ENCODE results near the gene SETBP1.

Gene SETBP1

DNA sequence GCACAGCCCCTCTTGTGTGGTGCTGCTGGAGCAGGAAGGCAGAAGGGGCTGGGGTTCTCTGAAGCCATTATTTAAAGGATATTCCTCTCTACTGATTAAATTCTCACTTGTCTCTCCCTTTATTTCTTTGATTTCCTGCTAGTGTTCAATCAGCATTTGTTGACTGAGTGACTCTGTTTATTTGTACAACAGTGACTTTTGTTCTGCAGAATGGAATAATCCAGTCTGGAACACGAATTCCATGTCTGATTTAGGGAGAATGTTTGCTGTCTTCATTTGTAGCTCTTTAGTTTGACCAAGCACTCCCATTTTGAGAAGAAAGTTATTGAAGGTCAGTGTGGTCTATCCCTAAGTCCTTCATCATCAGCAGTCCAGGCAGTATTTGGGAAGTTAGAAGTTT lies 141.2 kb downstream of the SETBP1 start:
- DNase-seq, result peak; percentile 9

DNA sequence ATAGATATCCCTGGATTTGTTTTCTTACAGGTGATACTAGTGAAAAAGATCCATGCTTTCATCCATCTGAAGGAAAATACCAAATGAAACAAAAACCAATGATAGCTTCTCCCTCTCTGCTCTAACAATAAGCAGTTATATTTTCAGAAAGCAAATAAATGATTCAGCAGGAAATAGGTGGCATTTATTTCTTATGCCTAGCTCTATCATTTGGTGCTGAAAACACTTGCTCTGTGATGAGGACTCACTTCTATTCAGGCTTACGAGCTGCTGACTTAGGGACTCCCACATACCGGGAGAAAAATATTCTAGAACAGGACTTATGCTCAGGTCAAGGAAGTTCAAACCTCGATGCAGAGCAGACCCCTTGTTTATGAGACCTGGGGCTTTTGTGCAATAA lies 142.6 kb downstream of the SETBP1 start:
- DNase-seq, result no peak

DNA sequence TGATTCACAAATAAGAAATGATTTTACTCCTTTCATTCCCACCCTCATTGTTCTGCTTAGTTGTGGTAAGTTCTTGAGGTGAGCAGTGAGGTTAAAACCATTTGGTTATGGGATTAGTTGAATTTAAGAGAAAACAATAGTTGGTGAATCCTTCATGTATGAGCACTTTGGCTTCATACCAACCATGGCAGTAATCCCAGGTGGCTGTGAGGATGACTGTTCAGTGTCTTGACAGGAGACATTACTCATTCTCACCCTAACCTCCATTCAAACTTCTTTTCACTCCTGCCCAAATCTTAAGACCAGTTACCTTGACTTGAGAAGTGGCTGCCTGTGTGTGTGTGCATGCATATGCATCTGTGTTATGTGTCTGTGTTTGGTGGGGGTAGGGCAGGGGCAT lies 143.1 kb downstream of the SETBP1 start:
- no peak for DNase-seq

DNA sequence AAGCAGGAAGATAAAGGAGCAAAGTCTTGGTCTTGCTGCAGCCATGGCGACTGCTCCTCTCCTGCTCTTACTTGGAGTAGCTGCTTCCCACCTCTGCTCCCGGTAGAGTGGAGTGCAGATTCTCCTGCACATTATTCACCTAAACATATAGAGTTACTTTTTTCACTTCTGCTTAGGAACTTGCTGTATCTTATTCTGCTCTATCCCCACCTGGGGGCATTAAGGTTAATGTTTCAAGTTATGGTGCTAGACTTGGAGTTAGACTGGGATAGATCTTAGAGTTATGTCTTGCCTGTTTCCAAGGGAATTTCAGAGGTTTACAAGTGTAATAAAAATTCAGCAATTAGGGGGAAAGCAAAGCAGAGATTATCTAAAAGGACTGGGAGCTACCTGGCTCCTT lies 144.2 kb downstream of the SETBP1 start:
- no peak for DNase-seq

DNA sequence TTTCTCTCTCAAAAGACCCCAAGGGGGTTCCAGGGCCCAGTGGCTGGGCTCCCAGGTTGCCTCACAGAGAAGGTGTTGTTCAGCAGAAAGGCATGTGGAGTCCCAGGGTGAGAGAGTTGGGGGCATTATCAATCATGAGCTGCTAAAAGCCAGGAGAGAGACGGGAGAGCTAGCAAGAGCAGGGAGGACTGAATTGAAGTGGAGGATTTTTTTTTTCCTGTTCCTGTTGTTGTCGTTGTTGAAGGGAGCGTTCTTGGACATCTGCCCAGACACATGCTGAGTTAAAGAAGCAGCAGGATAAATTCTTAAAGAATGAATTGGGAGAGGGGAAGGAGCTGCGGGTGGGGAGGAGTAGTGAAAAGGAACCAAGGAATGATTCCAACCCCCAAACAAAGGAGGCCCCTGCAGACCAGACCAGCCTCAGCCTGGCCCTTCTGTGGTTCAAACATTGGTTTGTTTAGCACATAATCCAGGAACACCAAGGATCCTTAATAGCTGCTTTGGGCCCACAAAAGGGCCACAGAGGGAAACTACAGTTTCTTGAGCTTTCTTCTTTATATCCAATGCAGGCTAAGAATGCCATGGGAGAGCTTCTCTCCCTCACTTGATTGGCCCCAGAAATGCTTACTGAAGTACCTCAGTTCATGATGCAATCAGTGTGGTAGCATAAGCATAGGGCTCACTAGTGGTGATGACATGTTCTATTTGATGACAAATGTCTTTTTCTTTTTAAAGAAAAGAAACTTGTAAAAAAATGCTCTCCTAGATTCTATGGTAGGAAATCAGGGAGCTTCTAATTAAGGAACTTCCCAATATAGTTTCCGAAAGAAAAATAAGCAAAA lies 146.0 kb downstream of the SETBP1 start:
- DNase-seq, result peak; percentile 79

DNA sequence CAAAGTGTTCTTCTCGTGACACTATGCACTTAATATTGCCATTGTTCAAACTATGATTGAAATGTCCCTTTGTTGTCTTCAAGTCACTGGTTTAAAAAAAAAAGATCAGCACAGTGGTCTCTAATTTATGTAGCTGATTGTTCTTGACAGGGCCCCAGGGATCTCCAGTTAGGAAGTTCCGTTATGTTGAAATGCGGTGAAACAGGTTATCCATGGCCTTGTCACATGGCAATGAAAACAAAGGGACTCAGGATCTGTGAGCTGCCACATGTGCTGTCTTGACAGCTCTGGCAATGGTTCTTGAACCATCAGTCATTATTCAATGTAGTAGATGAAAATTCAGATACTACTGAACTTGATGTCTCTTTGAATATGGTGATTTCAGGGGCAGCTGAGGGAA lies 147.4 kb downstream of the SETBP1 start:
- no peak for DNase-seq

DNA sequence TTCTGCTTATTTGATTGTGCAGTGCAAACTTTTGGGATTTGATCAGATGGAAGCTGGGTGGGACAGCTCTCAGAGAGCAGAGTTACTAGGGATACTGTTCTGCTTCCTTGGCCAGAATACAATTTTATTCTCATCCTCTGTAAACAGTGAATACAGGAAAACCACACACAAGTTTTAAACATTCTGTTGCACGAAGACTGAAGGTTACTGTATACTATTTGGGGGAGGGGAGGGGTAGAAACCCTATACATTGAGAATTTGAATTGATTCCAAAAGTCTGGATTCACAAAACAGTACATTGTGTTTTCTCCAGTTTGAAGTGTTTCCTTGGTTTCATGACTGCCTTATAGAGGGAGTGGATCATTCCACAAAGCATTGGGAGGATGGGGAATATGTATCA lies 149.9 kb downstream of the SETBP1 start:
- no peak for DNase-seq

DNA sequence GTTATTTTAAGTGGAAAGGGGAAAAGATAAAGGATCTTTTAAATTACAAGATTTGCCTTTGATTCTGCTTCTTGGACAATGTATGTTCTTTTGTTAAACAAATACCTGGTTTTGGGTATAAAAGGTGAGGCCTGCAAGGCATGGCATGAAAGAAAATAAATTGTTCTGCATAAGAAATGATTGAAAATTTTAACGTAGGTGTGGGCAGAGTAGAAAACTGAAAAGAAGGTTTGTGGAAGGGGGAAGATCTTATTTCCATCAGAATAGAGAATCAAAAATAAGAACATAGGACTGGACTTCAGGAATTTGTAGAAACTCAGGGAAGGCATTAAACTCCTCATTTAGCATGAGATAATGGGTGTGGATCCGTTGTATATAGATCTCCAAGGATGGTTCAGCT lies 153.1 kb downstream of the SETBP1 start:
- DNase-seq, result no peak

DNA sequence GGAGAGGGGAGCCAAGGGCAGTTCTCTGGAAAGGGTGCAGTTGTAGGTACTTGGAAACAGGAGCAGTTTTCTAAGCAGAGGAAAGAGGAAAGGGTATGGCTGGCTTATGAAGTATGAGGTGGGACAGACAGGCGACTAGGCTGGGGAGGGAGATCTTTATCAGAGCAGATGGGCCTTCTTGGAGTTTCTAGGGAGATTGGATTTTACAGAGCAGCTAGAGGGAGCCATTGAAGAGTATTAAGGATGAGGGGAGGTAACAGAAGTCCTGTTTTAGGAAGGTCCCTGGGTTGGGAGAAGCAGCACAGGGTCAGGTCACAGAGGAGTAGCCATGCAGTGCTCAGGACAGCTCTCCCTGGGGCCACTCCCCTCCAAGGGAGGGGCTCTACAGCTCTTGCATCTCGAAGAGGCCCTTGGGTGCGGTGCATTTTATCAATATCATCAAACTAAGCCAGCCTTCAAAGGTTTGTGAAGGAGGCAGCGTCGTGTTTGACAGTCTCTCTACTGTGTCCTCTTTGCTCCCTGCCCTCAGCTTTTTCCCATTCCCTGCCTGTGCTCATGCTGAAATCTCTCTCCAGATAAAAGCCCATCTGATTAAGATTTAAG lies 154.3 kb downstream of the SETBP1 start:
- no peak for DNase-seq

DNA sequence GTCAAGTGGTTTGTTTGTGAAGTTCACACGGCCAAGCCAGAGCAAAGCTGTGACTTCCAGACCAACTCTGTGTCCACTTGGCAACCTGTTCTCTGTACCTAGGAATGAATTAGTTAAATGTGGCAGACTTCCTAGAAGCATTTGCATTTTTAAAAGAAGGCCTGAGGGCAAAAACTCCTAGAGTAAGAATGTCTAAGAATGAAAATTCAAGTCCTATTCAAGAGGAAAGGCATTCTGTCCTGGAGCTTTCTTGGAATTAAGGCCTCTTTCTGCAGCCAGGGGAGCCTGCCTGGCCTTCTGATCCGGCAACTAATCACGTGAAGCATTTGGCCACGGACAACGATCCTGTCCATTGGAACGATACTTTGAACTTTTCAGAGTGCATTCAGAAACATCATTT lies 155.0 kb downstream of the SETBP1 start:
- no peak for DNase-seq

DNA sequence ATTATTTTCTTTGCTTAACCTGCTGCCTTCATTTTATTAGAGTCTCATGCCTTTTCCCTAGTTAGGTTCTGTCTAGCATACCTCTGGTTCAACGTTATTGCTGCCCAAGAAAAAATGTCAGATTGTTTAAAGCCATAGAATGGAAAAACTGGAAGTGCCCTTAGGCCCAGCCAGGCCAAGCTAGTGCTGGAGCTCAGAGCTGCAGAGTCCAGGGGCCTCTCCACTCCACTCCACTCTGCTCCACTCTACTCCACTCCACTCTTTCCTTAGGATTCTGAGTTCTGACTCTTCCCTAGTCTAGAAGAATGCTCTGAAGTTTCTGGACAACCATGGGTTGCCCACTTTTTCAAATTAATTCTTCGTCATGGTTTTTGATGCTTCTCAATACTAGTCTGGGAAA lies 155.6 kb downstream of the SETBP1 start:
- no peak for DNase-seq

DNA sequence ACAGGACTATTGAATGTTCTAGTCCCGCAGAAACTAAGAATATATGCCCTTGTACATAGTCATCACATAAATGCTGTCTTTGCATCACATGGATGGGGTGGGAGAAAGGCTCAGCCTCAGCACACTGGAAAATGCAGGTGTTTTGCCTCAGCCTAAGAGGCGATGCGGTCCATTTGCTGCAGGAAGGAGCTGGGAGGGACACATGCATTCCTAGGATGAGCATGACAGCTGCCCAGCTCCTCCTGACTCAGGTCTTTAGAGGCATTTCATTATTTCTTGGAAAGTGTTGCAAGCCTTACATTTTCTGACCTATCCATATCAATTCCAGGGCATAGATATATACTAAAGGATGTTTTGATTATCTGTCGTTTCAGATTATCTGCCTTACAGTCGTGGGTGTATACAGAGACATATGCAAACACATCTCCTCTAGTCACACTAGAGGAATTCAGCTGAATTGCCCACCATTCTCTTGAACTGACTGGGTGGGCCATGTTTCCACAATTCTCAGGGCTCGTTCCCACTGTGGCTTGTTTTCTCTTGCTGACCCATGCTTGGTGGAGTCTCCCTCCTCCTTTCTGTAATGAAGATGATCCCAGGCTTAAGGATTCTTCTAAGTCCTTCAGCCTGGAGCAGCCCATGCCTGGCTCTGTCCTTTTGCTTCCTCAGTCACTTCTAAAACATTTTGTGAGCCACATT lies 156.9 kb downstream of the SETBP1 start:
- no peak for DNase-seq

DNA sequence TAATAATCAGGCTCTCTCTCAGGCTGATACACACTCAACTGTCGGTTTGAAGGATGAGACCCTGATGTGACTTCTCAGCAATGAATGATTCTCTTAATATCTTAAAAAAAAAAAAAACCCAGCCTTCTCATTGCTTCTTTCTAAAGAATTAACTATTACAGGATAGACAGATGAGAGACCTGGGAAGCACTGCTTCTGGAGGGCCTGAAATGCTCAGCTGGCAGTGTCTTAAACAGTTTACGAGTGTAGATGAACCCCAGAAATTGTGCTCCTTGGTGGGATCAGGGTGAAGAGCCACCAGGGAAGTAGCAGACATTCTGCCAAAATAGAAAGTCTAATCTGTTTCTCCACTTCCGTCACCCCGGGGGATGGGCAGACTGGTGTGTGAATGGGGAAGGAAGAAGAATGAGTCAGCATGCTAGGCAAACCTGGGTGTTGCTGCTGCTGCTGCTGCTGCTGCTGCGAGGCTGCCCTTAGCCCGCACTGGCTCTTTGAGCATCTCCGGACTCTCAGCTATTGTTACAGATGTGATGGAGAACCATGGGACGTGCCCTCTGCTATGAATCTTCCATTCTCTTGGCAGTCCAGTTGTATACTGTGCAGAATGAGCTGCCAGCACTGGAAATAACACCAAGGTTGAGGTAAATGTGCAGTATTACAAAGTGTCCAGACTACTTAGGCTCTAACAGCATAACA lies 158.4 kb downstream of the SETBP1 start:
- DNase-seq, result peak; percentile 66

DNA sequence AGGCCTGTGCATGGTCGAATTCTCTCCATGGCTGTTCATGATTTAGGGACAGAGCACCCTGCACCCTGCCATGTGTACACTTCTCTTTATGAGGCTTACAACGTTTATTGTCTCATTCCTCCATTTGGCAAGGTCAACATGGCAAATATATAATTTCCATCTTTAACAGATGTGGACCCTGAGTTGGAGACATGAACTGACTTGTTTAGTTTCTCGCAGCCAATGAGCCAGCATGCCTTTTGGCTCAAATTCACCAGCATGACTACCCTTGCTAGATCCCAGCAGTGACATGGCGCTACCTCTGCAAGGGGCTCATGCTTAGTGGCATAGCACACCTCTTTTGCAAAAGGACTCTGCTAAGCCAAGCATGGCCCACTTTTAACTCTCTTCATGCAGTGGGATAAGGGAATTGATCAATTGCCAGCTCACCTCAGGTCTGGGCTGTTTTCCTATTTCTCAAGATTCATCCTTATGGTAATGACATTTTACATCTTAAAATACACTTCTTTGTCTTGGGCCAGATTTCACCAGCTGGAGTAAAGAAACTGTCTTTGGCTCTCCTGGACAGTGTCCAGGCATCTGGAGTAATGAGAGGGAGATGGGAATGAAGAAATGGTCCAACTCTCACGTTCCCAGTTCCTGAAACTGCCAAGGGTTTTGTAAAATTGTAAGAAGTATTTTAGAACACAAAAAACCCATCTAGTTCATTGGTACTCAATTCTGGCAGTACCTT lies 159.5 kb downstream of the SETBP1 start:
- peak; percentile 82 for DNase-seq

DNA sequence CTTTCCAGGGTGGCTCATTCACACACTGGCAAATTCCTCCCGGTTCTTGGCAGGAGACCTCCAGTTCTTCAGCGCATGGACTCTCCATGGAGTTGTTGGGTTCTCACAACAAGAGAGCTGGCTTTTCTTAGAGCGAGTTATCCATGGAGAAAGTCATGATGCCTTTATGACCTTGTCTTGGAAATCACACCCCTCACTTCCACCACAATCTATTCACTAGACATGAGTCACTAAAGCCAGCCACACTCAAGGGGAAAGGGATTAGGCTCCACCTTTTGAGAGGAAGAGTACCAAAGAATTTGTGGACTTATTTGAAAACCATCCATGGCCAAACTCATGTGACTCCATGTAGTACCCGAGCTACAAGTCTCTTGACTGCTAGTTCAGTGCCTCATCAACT lies 160.5 kb downstream of the SETBP1 start:
- DNase-seq, result no peak

DNA sequence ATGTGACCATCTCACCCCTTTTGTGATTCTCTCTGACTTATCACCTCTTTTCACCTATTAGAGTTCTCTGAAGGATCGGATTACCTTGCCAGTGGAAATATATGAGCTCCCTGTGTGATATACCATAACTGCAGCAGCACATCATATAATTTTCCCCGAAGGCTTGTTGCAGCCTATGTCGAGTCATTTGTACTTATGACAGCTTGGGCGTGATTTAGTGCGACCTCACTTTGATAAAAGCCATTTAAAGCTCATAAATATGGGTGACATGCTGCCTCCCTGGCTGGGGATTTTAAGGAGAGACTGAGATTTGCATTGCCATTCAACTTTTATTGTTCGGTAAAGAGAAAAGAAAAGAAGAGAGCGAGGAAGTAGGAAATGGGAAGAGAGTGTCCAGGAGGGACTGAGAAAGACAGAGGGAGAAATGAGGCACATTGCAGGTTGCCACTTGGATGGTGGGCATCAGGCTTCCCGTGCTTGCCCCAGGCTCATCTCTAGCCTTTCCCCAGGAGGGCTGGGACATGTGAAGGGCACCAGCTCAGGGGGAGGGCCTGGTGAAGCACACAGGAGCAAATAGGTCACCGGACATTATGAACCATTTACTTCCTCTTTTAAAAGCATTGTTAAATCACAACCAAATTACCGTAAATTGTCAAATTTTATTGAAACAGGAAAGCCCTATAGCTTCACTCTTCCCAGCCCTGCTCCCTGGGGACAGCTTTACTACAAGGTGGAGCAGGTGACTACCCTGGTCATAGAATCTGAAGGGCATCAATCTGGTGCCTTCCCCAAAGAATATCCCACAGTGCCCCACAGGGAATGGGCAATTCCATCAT lies 161.3 kb downstream of the SETBP1 start:
- DNase-seq, result no peak

DNA sequence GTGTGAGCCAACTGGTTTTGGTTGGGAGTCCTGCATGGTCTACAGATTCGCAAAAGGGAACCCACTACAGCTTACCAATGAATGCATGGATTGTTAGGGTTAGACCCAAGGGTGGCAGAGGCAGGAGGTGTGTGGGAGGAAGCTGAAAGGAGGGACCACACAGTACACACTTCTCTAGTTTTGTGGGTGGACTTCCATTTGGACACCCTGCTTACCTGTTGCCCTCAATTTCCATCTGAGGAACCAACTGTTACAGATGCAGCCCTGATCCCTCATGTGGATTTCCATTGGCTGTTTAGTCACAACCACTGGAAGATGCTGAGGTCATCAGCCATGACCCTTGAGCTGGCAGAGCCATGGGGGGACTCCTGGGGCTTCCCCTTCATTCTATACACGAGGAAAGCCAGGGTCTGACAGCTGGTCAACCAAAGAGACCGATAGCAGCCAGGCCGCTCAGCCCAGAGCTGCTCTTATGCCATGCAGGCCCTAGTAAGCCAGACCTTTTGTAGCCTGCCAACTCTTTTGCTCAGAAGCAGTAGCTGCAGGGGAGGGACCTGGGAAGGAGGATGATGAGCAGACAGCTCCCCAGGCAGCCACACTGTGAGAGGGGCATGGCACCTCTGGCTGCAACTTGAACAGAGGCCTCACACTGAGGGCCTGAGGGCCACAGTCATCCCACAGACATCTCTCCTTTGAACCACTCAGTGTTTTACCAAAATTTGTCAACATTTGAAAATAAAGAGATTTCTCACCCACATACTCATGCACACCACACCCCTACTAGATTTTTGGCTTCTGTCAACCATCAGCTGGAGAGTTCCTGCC lies 162.1 kb downstream of the SETBP1 start:
- DNase-seq, result no peak

DNA sequence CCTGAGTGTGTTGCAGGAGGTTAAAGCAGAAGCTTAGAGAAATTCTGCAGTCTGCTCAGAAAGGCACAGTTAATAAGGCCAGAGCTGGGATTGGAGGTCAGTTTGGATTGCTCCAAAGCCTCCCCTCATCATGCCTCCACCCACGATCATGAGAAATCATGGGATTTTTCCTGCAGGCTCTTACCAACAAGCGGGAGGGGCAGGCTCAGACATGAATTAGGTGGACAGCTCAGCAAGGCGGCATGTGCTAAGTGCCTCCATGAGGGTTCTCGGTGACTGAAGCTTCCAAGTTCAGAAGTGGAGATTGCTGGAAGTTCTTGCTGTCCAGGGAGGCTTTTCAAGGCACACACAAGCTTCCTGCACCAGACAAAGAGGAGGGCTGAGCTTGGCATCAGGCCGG lies 163.8 kb downstream of the SETBP1 start:
- no peak for DNase-seq

DNA sequence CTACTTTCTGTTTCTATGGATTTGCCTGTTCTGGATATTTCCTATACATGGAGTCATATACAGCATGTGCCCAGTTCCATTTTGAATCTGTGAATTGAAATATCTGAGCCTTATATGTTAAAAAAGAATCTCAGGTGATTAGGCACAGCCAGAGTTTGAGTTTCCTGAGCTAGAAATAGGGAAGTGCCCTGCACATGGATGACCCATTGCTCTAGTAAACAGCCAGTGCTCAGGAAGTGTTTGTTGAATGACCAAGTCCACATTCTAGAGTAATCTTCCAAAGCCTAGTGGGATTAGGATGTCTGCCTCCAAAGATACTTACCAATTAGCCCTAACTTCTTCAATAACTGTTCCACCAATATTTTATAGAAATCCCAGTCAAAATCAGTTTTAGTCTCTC lies 165.8 kb downstream of the SETBP1 start:
- DNase-seq, result no peak

DNA sequence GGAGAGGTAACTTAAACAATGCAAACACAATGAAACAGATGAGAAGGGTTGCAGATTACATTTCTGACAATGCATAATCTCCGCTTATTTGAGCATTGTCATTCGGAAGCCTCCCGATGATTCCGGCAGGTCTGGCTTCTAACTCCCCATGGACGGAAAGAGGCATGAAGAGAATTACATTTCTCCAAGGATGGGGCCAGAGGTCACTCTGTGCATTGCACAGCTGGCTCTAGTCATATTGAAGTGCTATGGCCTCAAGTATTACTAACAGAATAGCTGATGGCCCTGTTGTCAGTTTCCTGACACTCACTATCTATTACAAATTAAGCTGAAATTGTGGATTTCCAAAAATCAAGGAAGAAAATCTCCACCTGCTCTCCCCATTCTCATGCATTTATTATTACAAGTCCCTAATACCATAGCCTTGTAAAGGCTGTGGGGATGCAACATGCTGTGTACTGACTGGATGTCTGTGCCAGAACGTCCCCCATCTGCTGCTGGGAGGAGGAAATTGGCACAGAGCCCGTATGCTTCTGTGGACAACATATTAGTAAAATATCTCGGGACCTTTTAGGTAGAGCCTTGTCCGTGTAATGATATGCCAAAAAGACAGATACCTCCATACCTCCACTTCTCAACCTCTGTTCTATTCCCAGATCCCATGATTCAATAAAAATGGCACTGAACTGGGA lies 168.1 kb downstream of the SETBP1 start:
- DNase-seq, result peak; percentile 73

All from NCI-H345 (cell line).